ENCODE measurements around the gene COL23A1.

Gene COL23A1

GRCh38 chr5:178469975-178470759, 120.0 kb downstream of the COL23A1 start (continued):
- TF ChIP-seq KLF16 (tag by site-specific recombination; IDR thresholded peaks at IDR 0.05) (no peak), ZNF423 (tag by site-specific recombination; IDR thresholded peaks at IDR 0.05) (no peak), ZBTB49 (tag by site-specific recombination; IDR thresholded peaks at IDR 0.05; ENCODE audit: low read depth) (no peak), ZXDB (tag by site-specific recombination; IDR thresholded peaks at IDR 0.05) (no peak), ZNF777 (tag by site-specific recombination; IDR thresholded peaks at IDR 0.05; ENCODE audit: borderline replicate concordance) (no peak), ZNF623 (tag by site-specific recombination; IDR thresholded peaks at IDR 0.05) (no peak), ZNF645 (tag by site-specific recombination; IDR thresholded peaks at IDR 0.05) (no peak)

DNA sequence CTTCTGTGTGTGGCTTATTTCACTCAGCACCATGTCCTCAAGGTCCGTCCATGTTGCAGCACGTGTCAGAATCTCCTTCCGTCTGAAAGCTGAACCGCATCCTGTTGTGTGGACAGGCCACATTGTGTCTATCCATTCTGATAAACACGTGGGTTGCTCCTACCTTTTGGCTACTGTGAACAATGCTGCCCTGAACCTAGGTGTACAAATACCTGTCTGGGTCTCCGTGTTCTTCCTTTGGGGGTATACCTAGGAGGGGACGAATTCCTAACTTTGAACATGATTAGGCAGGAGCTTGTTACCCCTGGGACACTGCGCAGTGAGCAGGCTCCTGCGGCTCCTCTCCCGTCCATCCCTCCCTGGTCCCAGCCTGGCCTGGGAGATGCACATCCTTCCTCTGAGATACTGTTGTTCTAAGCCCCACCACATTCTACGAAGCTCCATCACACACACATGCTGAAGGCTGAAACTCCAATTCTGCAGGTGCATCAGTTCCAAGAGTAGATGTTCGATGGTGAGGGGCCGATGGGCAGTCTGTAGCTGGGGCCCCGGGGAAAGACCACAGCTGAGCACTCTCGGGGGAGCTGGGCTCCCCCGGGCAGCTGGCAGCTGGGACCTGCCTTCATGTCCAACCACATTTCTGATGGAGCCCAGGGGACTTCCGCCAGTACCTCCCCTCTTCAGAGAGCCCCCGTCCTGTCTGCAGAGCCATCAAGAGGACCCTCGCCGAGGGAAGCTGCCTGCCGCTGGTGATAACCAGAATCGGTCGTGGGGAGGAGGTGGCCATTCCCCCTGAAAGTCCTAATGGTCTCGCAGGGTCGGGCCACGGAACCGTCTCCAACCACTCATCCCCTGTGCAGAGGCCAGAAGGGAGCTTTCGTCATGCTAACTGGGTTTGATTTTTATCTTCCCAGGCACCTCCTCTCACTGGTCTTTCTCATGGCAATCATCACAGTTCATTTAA, 120.9 kb downstream of the COL23A1 start:
- H3K9me3 ChIP-seq (ENCODE audit: control insufficient read depth, insufficient read depth, low read depth, low read length) = no peaks in the 10 kb centered on the region
- H3K4me3 ChIP-seq (ENCODE audit: low read depth, low read length) = no peak overlapping the region
- H3K36me3 ChIP-seq (ENCODE audit: control insufficient read depth in 2 of 2, insufficient read depth in 1 of 2, low read length in 2 of 2) = no peaks in the 10 kb centered on the region
- ChIA-PET CTCF (interaction anchor here (0.6 to 1.3 kb wide), 2 partner anchors 8 to 368 kb away, joined by 3 to 9 read pairs; no protein-coding TSS in a partner anchor), POLR2A (no interaction called here)
- no peaks in the 10 kb centered on the region for H3K4me1 ChIP-seq (ENCODE audit: control insufficient read depth, insufficient read depth, low read length)
- H3K27ac ChIP-seq (ENCODE audit: extremely low read depth, low read depth, low read length) = no peak overlapping the region
- no peak for TF ChIP-seq ZBTB44 (tag by site-specific recombination; IDR thresholded peaks at IDR 0.05)
- TF ChIP-seq, protein P1, sequence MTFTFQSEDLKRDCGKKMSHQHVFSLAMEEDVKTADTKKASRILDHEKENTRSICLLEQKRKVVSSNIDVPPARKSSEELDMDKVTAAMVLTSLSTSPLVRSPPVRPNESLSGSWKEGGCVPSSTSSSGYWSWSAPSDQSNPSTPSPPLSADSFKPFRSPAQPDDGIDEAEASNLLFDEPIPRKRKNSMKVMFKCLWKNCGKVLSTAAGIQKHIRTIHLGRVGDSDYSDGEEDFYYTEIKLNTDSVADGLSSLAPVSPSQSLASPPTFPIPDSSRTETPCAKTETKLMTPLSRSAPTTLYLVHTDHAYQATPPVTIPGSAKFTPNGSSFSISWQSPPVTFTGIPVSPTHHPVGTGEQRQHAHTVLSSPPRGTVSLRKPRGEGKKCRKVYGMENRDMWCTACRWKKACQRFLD (tag by site-specific recombination; IDR thresholded peaks at IDR 0.05) = no peak
- TF ChIP-seq ZNF548 (tag by site-specific recombination; IDR thresholded peaks at IDR 0.05) = no peak
- TF ChIP-seq ZNF302 (tag by site-specific recombination; IDR thresholded peaks at IDR 0.05; ENCODE audit: low read depth) = no peak
- TF ChIP-seq ZNF394 (tag by site-specific recombination; IDR thresholded peaks at IDR 0.05; ENCODE audit: borderline replicate concordance) = no peak
- TF ChIP-seq ZNF148 (tag by site-specific recombination; IDR thresholded peaks at IDR 0.05; ENCODE audit: borderline replicate concordance) = no peak
- TF ChIP-seq ZNF701 (tag by site-specific recombination; IDR thresholded peaks at IDR 0.05) = no peak
- no peak for TF ChIP-seq IKZF3 (tag by site-specific recombination; IDR thresholded peaks at IDR 0.05)
- no peak for TF ChIP-seq ZNF518A (tag by site-specific recombination; conservative IDR thresholded peaks at IDR 0.05; ENCODE audit: low read depth)
- no peak for TF ChIP-seq HOXC10 (CRISPR knock-in tag; IDR thresholded peaks at IDR 0.05)
- no peak for TF ChIP-seq ZNF416 (tag by site-specific recombination; IDR thresholded peaks at IDR 0.05)
- no peak for TF ChIP-seq PRDM1 (tag by site-specific recombination; IDR thresholded peaks at IDR 0.05)

All from HEK293 (cell line).